HCT116 (cell line): ENCODE data around the gene TIPARP.

Experiments used
- CEBPB ChIP-seq: IDR thresholded peaks from 2 replicates; pipeline ENCODE4 v1.6.1; 2012; ENCODE audit warnings: low read depth
- CTCF ChIP-seq, 3 experiments: fragments of 200-600 bp in 1 of 3; sonication (generic) in 1 of 3; IDR thresholded peaks in 2 of 3; conservative IDR thresholded peaks in 1 of 3; 2 replicates each; pipeline ENCODE4 v1.5.1; 2012 to 2017; ENCODE audit warnings: low read depth in 2 of 3, low read length in 2 of 3, antibody characterized with exemption in 1 of 3, borderline replicate concordance in 1 of 3, control low read depth in 1 of 3, mild to moderate bottlenecking in 1 of 3, mixed read lengths in 1 of 3, mixed run types in 1 of 3, moderate library complexity in 1 of 3; ENCODE audit not compliant: insufficient read depth in 1 of 3
- EZH2 ChIP-seq: fragments of 200-600 bp; sonication (generic); IDR thresholded peaks from 2 replicates; pipeline ENCODE4 v1.6.1; 2017; ENCODE audit warnings: antibody characterized with exemption, mixed run types
- MAX ChIP-seq: IDR thresholded peaks from 2 replicates; pipeline ENCODE4 v1.6.1; 2012
- POLR2A ChIP-seq: IDR thresholded peaks from 2 replicates; pipeline ENCODE4 v1.7.0; 2011; ENCODE audit warnings: borderline replicate concordance; ENCODE audit not compliant: insufficient read depth, insufficient read length; ENCODE audit errors: extremely low read depth
- POLR2AphosphoS5 ChIP-seq: IDR thresholded peaks from 2 replicates; pipeline ENCODE4 v1.6.1; 2011; ENCODE audit warnings: mild to moderate bottlenecking, low read depth, low read length, moderate library complexity
- RAD21 ChIP-seq: IDR thresholded peaks from 2 replicates; pipeline ENCODE4 v1.6.1; 2012; ENCODE audit warnings: low read depth, mild to moderate bottlenecking
- REST ChIP-seq: IDR thresholded peaks from 2 replicates; pipeline ENCODE4 v1.6.1; 2012; ENCODE audit warnings: low read depth
- SIN3A ChIP-seq: IDR thresholded peaks from 2 replicates; pipeline ENCODE4 v1.6.1; 2012; ENCODE audit warnings: low read depth
- SP1 ChIP-seq: IDR thresholded peaks from 2 replicates; pipeline ENCODE4 v1.6.1; 2012; ENCODE audit warnings: low read depth
- SRF ChIP-seq: IDR thresholded peaks from 2 replicates; pipeline ENCODE4 v1.6.1; 2012; ENCODE audit warnings: low read depth
- TCF7L2 ChIP-seq: IDR thresholded peaks from 2 replicates; pipeline ENCODE4 v1.7.0; 2011; ENCODE audit warnings: borderline replicate concordance, inconsistent platforms; ENCODE audit not compliant: insufficient read depth, insufficient read length; ENCODE audit errors: extremely low read depth
- YY1 ChIP-seq: IDR thresholded peaks from 2 replicates; pipeline ENCODE4 v1.6.1; 2011; ENCODE audit warnings: low read length, low read depth, moderate library complexity, mild to moderate bottlenecking; ENCODE audit not compliant: insufficient replicate concordance; ENCODE audit errors: extremely low read depth
- ZNF274 ChIP-seq: fragments of 200-500 bp; sonication (Bioruptor generic); IDR thresholded peaks from 2 replicates; pipeline ENCODE4 v1.6.1; 2014; ENCODE audit warnings: mild to moderate bottlenecking, low read depth, low read length, inconsistent platforms

- TF ChIP-seq POLR2A (no peak), REST (no peak), SRF (no peak), CTCF (IDR thresholded peaks at IDR 0.05 in 2 of 3, conservative IDR thresholded peaks at IDR 0.05 in 1 of 3; ENCODE audit: borderline replicate concordance in 1 of 3, insufficient read depth in 1 of 3, low read depth in 2 of 3, low read length in 2 of 3) (no peak), TCF7L2 (no peak), ZNF274 (no peak), POLR2AphosphoS5 (no peak), YY1 (no peak), MAX (no peak), EZH2 (no peak), SIN3A (no peak), CEBPB (no peak), RAD21 (no peak), SP1 (no peak)
Measured at GRCh38 chr3:156633335-156633734, 41.1 kb upstream of the TIPARP start.
